ENCODE results near the gene AADAT.
"Not testable (repeated sequence)": the region's sequence is repeated elsewhere in the genome, so short reads cannot be mapped to it uniquely, and the experiment has no call there.

- not testable (repeated sequence) for TF ChIP-seq EZH2phosphoT487 (IDR thresholded peaks at IDR 0.05; ENCODE audit: borderline replicate concordance, low read depth, low read length); CTCF (conservative IDR thresholded peaks at IDR 0.05; ENCODE audit: low read length)
Measured at GRCh38 chr4:170114183-170114582, 24.4 kb upstream of the AADAT start.
